ENCODE measurements around the gene CYTIP.
"Not testable (repeated sequence)": the region's sequence is repeated elsewhere in the genome, so short reads cannot be mapped to it uniquely, and the experiment has no call there.

The CYTIP gene

DNA sequence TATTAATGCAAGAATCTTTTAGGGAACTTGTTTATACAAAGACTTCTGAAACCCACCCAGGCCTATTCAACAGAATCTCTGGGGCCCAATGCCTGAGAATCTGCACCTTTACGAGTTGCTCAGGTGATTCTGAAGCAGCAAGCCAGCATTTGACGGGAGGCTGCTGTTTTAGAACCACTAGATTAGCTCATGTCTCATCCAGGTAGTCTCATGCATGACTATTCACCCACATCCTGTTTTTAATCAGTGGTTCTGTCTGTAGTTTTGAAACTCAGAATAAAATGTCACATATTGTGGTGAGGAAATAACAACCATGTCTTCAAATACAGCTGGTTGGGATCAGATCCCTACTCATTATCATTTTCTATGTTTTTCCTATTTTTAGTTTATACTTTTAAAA is 39.5 kb downstream of the CYTIP start:
- no peak overlapping the region for H3K4me3 ChIP-seq (ENCODE audit: low read depth, low read length)
- no peaks in the 10 kb centered on the region for H3K36me3 ChIP-seq
- no peaks in the 10 kb centered on the region for H3K4me1 ChIP-seq
- H3K9me3 ChIP-seq, result no peaks in the 10 kb centered on the region
- DNase-seq, result no peak
- TF ChIP-seq, protein P1, sequence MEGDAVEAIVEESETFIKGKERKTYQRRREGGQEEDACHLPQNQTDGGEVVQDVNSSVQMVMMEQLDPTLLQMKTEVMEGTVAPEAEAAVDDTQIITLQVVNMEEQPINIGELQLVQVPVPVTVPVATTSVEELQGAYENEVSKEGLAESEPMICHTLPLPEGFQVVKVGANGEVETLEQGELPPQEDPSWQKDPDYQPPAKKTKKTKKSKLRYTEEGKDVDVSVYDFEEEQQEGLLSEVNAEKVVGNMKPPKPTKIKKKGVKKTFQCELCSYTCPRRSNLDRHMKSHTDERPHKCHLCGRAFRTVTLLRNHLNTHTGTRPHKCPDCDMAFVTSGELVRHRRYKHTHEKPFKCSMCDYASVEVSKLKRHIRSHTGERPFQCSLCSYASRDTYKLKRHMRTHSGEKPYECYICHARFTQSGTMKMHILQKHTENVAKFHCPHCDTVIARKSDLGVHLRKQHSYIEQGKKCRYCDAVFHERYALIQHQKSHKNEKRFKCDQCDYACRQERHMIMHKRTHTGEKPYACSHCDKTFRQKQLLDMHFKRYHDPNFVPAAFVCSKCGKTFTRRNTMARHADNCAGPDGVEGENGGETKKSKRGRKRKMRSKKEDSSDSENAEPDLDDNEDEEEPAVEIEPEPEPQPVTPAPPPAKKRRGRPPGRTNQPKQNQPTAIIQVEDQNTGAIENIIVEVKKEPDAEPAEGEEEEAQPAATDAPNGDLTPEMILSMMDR (IDR thresholded peaks at IDR 0.05; ENCODE audit: low read depth, low read length), result no peak
- H3K27me3 ChIP-seq, result no peaks in the 10 kb centered on the region

DNA sequence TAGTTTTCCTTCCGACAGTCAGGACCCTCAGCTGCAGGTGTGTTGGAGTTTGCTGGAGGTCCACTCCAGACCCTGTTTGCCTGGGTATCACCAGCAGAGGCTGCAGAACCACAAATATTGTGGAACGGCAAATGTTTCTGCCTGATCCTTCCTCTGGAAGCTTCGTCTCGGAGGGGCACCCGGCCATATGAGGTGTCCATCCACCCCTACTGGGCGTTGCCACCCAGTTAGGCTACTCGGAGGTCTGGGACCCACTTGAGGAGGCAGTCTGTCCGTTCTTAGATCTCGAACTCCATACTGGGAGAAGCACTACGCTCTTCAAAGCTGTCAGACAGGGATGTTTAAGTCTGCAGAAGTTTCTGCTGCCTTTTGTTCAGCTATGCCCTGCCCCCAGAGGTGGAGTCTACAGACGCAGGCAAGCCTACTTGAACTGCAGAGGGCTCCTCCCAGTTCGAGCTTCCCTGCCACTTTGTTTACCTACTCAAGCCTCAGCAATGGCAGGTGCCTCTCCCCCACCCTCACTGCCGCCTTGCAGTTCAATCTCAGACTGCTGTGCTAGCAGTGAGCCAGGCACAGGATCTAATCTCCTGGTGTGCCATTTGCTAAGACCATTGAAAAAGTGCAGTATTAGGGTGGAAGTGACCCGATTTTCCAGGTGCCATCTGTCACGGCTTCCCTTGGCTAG is 40.9 kb downstream of the CYTIP start:
- H3K27me3 ChIP-seq; H3K36me3 ChIP-seq; H3K4me1 ChIP-seq; H3K9me3 ChIP-seq; H3K4me3 ChIP-seq (ENCODE audit: low read depth, low read length); DNase-seq: not testable (repeated sequence)

DNA sequence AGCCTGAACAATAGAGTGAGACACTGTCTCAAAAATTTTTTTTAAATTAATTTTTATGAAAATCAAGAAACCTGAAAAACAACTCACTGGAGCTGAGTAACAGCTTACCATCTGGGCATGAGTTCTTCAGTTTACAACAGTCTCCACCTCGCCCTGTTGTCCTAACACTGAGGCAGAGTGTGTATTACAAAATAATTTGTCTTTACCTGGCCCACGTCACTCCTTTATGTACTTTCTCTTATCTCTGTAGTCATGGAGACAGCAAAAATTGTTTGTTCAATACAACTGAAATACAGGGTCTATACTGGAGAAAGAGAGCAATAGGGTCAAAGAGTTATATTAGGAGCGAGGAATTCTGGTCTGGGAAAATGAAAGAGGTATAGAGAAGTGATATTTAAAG is 48.1 kb downstream of the CYTIP start:
- H3K27me3 ChIP-seq, result no peaks in the 10 kb centered on the region
- DNase-seq, result no peak
- TF ChIP-seq, protein P1 (IDR thresholded peaks at IDR 0.05; ENCODE audit: low read depth, low read length), result no peak
- no peaks in the 10 kb centered on the region for H3K4me1 ChIP-seq
- no peaks in the 10 kb centered on the region for H3K9me3 ChIP-seq
- no peak overlapping the region for H3K4me3 ChIP-seq (ENCODE audit: low read depth, low read length)
- no peaks in the 10 kb centered on the region for H3K36me3 ChIP-seq

DNA sequence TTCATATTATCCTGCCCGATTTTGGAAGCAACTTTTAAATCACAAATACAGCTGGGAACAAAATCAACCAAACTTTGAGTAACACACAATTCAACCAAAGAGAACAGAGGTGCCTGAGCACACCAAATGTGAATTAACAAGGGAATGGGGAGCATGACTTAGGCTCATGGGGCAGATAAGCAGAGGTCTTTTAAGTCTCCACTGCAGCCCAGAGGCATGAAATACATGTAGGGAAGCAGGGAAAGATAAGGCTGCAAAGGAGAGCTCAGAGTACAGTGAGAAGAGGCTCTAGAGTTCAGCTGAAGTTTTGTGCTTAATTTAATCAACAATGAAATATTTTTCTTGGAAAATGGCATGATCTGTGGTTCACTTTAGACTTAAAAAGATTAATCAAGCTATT is 49.0 kb downstream of the CYTIP start:
- no peaks in the 10 kb centered on the region for H3K4me1 ChIP-seq
- no peak overlapping the region for H3K4me3 ChIP-seq (ENCODE audit: low read depth, low read length)
- TF ChIP-seq, protein P1 (IDR thresholded peaks at IDR 0.05; ENCODE audit: low read depth, low read length), result no peak
- no peaks in the 10 kb centered on the region for H3K27me3 ChIP-seq
- DNase-seq, result no peak
- no peaks in the 10 kb centered on the region for H3K9me3 ChIP-seq
- H3K36me3 ChIP-seq, result no peaks in the 10 kb centered on the region

DNA sequence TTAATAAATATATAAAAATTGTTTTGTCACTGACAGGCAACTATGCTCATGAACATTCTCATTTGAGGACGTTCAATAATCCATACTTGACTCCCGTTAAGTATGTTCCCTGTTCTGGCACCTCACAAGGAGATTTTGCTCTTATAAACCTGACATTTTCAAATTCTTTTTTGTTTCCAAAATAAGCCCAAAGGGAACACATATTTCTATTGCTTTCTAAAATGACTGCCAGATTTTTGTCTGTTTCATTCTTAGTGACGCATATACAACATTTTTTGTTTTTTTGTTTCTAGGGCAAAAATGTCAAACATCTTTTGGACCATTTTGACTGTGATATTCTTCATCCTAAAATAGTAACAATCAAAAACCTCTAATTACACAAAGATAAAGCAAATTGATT is 50.5 kb downstream of the CYTIP start:
- H3K4me1 ChIP-seq, result no peaks in the 10 kb centered on the region
- no peaks in the 10 kb centered on the region for H3K36me3 ChIP-seq
- no peaks in the 10 kb centered on the region for H3K9me3 ChIP-seq
- no peaks in the 10 kb centered on the region for H3K27me3 ChIP-seq
- DNase-seq, result no peak
- TF ChIP-seq, protein P1 (IDR thresholded peaks at IDR 0.05; ENCODE audit: low read depth, low read length), result no peak
- no peak overlapping the region for H3K4me3 ChIP-seq (ENCODE audit: low read depth, low read length)

DNA sequence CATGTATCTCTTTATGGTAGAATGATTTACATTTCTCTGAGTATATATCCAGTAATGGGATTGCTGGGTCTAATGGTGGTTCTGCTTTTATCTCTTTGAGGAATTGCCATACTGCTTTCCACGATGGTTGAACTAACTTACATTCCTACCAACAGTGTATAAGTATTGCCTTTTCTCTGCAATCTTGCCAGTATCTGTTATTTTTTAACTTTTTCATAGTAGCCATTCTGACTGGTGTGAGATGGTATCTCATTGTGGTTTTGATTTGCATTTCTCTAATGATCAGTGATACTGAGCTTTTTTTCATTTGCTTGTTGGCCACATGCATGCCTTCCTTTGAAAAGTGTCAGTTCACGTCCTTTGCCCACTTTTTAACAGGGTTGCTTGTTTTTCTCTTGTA is 55.1 kb downstream of the CYTIP start:
- Histone ChIP-seq H3K9me3 (no peaks in the 10 kb centered on the region), H3K36me3 (no peaks in the 10 kb centered on the region), H3K4me1 (no peaks in the 10 kb centered on the region), H3K4me3 (ENCODE audit: low read depth, low read length) (no peak overlapping the region), H3K27me3 (no peaks in the 10 kb centered on the region)
- TF ChIP-seq, protein P1 (IDR thresholded peaks at IDR 0.05; ENCODE audit: low read depth, low read length), result no peak
- DNase-seq, result no peak
